ENCODE data around the gene NECTIN2.

DNA sequence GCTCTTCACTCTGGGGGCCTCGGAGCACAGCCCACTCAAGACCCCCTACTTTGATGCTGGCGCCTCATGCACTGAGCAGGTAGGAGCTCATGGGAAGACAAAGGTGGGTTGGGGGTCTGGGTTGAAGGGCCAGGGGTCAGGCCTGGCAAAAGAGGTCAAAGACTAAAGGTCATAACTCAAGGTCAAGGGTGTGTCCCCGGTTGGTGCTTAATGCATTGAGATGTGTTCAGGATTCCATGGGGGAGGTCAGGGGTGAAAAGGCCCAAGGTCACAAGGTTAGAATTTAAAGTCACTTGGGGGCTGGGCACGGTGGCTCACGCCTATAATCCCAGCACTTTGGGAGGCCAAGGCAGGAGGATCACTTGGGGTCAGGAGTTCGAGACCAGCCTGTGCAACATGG, 40.0 kb downstream of the NECTIN2 start:
- TF ChIP-seq POLR2AphosphoS5 (IDR thresholded peaks at IDR 0.05; ENCODE audit: borderline replicate concordance, low read depth, low read length) = no peak
- no peak for TF ChIP-seq EZH2 (IDR thresholded peaks at IDR 0.05)
- no peak for TF ChIP-seq FOXP2 (optimal IDR thresholded peaks at IDR 0.05; ENCODE audit: control extremely low read depth, extremely low read length, insufficient read depth)

Measured in SK-N-MC (cell line).